ENCODE results near the gene GHSR. TPM values are rescaled to one million over a fixed set of nuclear protein-coding genes. Genes with fewer than 3 reads are reported as not detected.

GHSR gene
- total and polyA plus RNA-seq, 3 donors from 2014 or later = 0.31 to 1.2 (median 0.63) TPM

DNA sequence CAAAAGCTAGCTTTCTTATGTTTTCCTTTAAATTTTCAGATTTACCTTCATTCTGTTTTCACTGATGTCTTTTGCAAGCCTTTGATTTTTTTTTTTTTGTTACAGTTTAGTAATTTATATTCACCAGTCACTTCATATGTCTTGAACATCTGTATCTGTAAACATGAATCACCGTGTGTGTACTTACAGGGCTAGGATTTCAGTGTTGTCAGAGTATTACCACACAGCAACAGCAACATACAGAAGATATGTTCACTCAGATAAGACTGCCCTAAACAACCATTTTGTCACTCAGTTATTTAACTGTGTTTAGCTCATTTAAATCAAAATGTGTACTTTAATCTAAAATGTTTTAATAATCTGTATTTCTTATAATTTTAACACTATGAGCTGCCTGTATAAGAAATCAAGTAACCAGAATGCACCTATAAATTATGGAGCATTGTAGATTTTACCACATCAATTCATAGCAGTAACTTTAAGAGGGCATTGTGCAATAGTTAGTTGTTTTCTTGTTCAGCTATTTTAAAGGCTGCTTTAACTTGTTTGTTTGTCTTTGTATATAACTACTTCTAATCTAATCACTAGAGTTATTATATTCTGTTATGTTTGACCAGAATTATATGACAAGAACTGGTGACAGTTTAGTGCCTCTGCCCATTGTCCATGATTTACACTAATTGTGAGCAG, 50.4 kb downstream of the GHSR start:
- Histone ChIP-seq H3K4me1 (no peaks in the 10 kb centered on the region), H3K27me3 (no peaks in the 10 kb centered on the region), H3K27ac (no peak overlapping the region), H3K4me3 (no peak overlapping the region), H3K36me3 (ENCODE audit: low read depth, missing control alignments) (no peaks in the 10 kb centered on the region), H3K9me3 (no peaks in the 10 kb centered on the region)
- 68 to 69% methylated on average over 1 of the region's 1 CpG for WGBS, 2 donors
- no peak for DNase-seq
- TF ChIP-seq, protein P1, sequence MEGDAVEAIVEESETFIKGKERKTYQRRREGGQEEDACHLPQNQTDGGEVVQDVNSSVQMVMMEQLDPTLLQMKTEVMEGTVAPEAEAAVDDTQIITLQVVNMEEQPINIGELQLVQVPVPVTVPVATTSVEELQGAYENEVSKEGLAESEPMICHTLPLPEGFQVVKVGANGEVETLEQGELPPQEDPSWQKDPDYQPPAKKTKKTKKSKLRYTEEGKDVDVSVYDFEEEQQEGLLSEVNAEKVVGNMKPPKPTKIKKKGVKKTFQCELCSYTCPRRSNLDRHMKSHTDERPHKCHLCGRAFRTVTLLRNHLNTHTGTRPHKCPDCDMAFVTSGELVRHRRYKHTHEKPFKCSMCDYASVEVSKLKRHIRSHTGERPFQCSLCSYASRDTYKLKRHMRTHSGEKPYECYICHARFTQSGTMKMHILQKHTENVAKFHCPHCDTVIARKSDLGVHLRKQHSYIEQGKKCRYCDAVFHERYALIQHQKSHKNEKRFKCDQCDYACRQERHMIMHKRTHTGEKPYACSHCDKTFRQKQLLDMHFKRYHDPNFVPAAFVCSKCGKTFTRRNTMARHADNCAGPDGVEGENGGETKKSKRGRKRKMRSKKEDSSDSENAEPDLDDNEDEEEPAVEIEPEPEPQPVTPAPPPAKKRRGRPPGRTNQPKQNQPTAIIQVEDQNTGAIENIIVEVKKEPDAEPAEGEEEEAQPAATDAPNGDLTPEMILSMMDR (IDR thresholded peaks at IDR 0.05) = no peak
- TF ChIP-seq POLR2A (IDR thresholded peaks at IDR 0.05) = no peak
- intact Hi-C loops (cut with DNase I; ENCODE audit: low total_unique reads) = no loop called here

DNA sequence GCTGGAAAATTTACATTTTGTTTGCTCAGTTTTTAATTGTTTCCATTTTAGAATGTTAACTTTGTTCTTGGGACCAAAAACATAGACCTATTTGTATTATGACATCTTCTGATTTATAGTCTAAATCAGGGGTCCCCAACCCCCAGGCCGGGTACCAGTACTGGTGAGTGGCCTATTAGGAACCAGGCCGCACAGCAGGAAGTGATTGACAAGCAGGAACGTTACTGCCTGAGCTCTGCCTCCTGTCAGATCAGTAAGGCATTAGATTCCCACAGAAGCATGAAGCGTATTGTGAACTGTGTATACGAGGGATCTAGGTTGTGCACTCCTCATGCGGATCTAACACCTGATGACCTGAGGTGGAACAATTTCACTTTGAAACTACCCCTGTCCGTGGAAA, 51.9 kb downstream of the GHSR start:
- Histone ChIP-seq H3K36me3 (ENCODE audit: low read depth, missing control alignments) (no peaks in the 10 kb centered on the region), H3K27ac (no peak overlapping the region), H3K27me3 (no peaks in the 10 kb centered on the region), H3K4me3 (no peak overlapping the region), H3K4me1 (no peaks in the 10 kb centered on the region), H3K9me3 (no peaks in the 10 kb centered on the region)
- WGBS, 2 donors = 81 to 84% methylated on average over 7 of the region's 7 CpGs
- TF ChIP-seq POLR2A (IDR thresholded peaks at IDR 0.05) = no peak
- TF ChIP-seq, protein P1 (IDR thresholded peaks at IDR 0.05) = no peak
- DNase-seq = no peak
- intact Hi-C loops (cut with DNase I; ENCODE audit: low total_unique reads) = no loop called here

DNA sequence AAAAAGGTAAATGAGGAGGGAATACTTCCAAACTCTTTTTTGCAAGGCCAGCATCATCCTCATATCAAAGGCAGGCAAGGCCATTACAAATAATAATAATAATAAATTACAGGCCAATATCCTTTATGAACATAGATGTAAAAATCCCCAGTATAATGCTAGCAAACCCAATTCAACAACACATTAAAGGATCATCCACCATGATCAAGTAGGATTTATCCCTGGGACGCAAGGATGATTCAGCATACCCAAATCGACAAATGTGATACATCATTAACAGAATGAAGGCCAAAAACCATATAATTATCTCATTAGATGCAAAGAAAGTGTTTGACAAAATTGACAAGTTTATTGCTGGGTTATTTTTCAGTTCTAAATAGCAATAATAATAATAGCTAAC, 53.6 kb downstream of the GHSR start:
- Histone ChIP-seq H3K4me3 (no peak overlapping the region), H3K27ac (no peak overlapping the region), H3K27me3 (no peaks in the 10 kb centered on the region), H3K9me3 (no peaks in the 10 kb centered on the region), H3K4me1 (no peaks in the 10 kb centered on the region), H3K36me3 (ENCODE audit: low read depth, missing control alignments) (no peaks in the 10 kb centered on the region)
- intact Hi-C loops (cut with DNase I; ENCODE audit: low total_unique reads) = no loop called here
- 93 to 96% methylated on average over 2 of the region's 2 CpGs for WGBS, 2 donors
- no peak for DNase-seq
- TF ChIP-seq, protein P1 (IDR thresholded peaks at IDR 0.05) = no peak
- no peak for TF ChIP-seq POLR2A (IDR thresholded peaks at IDR 0.05)

Other genes with a start within 250 kb of the GHSR start
- 1 to 10 TPM; 4.3 to 8.1 TPM for gene TNFSF10, start 75.0 kb upstream of the GHSR start, total RNA-seq
- 10.0 TPM for gene TNFSF10, start 75.0 kb upstream of the GHSR start, polyA plus RNA-seq (ENCODE audit: insufficient read depth, low read depth, low replicate concordance)